MM.1S (cell line): ENCODE measurements around the gene CAPN15.

Experiments used
- DNase-seq: peaks from one replicate; pipeline ENCODE4 v3.0.0-alpha.2; 2015
- H2AFZ ChIP-seq: fragments of 300-600 bp; sonication (generic); 2 replicates; pipeline ENCODE4 v1.6.0; 2016; ENCODE audit warnings: antibody characterized with exemption, low read length
- H3F3A ChIP-seq: fragments of 300-600 bp; sonication (generic); 2 replicates; pipeline ENCODE4 v1.6.1; 2016; ENCODE audit warnings: mild to moderate bottlenecking, antibody characterized with exemption, low read length, moderate library complexity, mixed read lengths; ENCODE audit not compliant: insufficient read depth
- H3K27ac ChIP-seq: fragments of 300-600 bp; sonication (generic); 2 replicates; pipeline ENCODE4 v1.5.1; 2016; ENCODE audit warnings: mild to moderate bottlenecking, low read length
- H3K27me3 ChIP-seq: fragments of 300-600 bp; sonication (generic); replicated peaks from 2 replicates; pipeline ENCODE4 v1.6.0; 2016; ENCODE audit warnings: low read length; ENCODE audit not compliant: insufficient read depth
- H3K36me3 ChIP-seq: fragments of 300-600 bp; sonication (generic); replicated peaks from 2 replicates; pipeline ENCODE4 v1.6.1; 2016; ENCODE audit warnings: mild to moderate bottlenecking, low read length, mixed read lengths; ENCODE audit not compliant: insufficient read depth
- H3K4me1 ChIP-seq: fragments of 300-600 bp; sonication (generic); 2 replicates; pipeline ENCODE4 v1.6.1; 2016; ENCODE audit warnings: low read length, mixed read lengths
- H3K4me2 ChIP-seq: fragments of 300-600 bp; sonication (generic); 2 replicates; pipeline ENCODE4 v1.6.0; 2016; ENCODE audit warnings: low read depth, low read length
- H3K4me3 ChIP-seq: fragments of 300-600 bp; sonication (generic); 2 replicates; pipeline ENCODE4 v1.5.1; 2016; ENCODE audit warnings: low read length, mixed read lengths
- H3K79me2 ChIP-seq: fragments of 300-600 bp; sonication (generic); 2 replicates; pipeline ENCODE4 v1.6.1; 2016; ENCODE audit warnings: mixed run types, low read length, mixed read lengths
- H3K9ac ChIP-seq: fragments of 300-600 bp; sonication (generic); 2 replicates; pipeline ENCODE4 v1.6.1; 2016; ENCODE audit warnings: low read length, mixed read lengths
- H3K9me2 ChIP-seq: fragments of 300-600 bp; sonication (generic); replicated peaks from 2 replicates; pipeline ENCODE4 v1.6.1; 2016; ENCODE audit warnings: mild to moderate bottlenecking, low read length, mixed read lengths; ENCODE audit not compliant: insufficient read depth
- H3K9me3 ChIP-seq: fragments of 300-600 bp; sonication (generic); replicated peaks from 2 replicates; pipeline ENCODE4 v1.6.1; 2016; ENCODE audit warnings: mild to moderate bottlenecking, low read length, mixed read lengths; ENCODE audit not compliant: insufficient read depth
- H4K20me1 ChIP-seq: fragments of 300-600 bp; sonication (generic); 2 replicates; pipeline ENCODE4 v1.6.1; 2016; ENCODE audit warnings: mild to moderate bottlenecking, low read length, moderate library complexity, mixed read lengths; ENCODE audit not compliant: insufficient read depth
- EZH2 ChIP-seq: fragments of 300-600 bp; sonication (generic); optimal IDR thresholded peaks from 2 replicates; pipeline ENCODE3; 2017; ENCODE audit warnings: low read depth, mild to moderate bottlenecking, antibody characterized with exemption, low read length, mixed read lengths
- EZH2phosphoT487 ChIP-seq: fragments of 300-600 bp; sonication (generic); IDR thresholded peaks from 2 replicates; pipeline ENCODE4 v1.6.1; 2018; ENCODE audit warnings: antibody characterized with exemption, low read length
- TF ChIP-seq, protein P1 (sequence below): fragments of 300-600 bp; sonication (generic); IDR thresholded peaks from 2 replicates; pipeline ENCODE4 v1.5.1; 2016; ENCODE audit warnings: antibody characterized with exemption, low read length, mixed read lengths

CAPN15 gene

DNA sequence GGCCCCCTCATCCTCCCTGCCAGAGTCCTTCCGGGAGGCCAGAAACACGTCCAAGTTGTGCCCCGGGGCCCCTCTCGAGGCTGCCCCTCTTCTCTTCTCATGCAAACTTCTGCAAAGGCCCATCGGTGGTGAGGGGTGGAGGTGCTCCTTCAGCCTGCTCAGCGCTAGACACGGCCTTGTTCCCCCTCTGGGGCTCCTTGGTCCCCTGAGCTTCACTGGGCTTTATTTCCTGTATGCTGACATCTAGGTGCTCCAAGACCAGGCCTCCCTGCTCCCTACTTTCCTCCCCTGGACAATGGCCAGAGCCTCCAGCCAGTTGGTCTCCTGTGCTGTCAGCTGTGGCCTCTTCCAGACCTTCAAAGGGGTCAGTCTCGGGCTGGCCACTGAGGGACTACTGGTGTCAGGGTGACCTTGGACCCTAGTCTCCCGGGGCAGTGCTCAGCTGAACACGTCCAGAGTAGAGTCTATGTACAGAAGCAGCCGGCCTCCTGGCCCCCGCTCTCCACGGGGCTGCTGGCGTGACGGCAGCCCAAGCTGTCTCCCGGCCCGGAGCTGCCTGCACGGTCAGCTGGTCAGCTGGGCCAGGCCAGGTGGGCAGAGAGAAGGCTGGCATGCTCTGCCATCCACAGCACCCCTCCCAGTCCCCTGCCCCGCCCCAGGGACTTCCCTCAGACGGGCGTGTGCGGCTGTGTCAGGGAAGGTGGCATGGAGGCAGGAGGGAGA lies 30.9 kb downstream of the CAPN15 start:
- Histone ChIP-seq H2AFZ (no peak overlapping the region), H3K27me3 (peaks cover 62% of the 10 kb centered on the region), H3K36me3 (no peaks in the 10 kb centered on the region), H4K20me1 (no peaks in the 10 kb centered on the region), H3K4me1 (no peaks in the 10 kb centered on the region), H3K4me2 (no peak overlapping the region), H3K27ac (no peak overlapping the region), H3K9me2 (no peaks in the 10 kb centered on the region), H3F3A (no peaks in the 10 kb centered on the region), H3K79me2 (no peaks in the 10 kb centered on the region), H3K9me3 (no peaks in the 10 kb centered on the region), H3K4me3 (no peak overlapping the region), H3K9ac (no peak overlapping the region)
- TF ChIP-seq EZH2phosphoT487 (no peak), EZH2 (no peak)
- TF ChIP-seq, protein P1, sequence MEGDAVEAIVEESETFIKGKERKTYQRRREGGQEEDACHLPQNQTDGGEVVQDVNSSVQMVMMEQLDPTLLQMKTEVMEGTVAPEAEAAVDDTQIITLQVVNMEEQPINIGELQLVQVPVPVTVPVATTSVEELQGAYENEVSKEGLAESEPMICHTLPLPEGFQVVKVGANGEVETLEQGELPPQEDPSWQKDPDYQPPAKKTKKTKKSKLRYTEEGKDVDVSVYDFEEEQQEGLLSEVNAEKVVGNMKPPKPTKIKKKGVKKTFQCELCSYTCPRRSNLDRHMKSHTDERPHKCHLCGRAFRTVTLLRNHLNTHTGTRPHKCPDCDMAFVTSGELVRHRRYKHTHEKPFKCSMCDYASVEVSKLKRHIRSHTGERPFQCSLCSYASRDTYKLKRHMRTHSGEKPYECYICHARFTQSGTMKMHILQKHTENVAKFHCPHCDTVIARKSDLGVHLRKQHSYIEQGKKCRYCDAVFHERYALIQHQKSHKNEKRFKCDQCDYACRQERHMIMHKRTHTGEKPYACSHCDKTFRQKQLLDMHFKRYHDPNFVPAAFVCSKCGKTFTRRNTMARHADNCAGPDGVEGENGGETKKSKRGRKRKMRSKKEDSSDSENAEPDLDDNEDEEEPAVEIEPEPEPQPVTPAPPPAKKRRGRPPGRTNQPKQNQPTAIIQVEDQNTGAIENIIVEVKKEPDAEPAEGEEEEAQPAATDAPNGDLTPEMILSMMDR, result no peak
- DNase-seq, result no peak

- H2AFZ ChIP-seq, result no peak overlapping the region
- H3K79me2 ChIP-seq, result no peaks in the 10 kb centered on the region
- H3K27me3 ChIP-seq, result peaks cover 62% of the 10 kb centered on the region
- no peaks in the 10 kb centered on the region for H3F3A ChIP-seq
- no peaks in the 10 kb centered on the region for H3K9me2 ChIP-seq
- H3K4me1 ChIP-seq, result no peaks in the 10 kb centered on the region
- H3K4me3 ChIP-seq, result no peak overlapping the region
- no peaks in the 10 kb centered on the region for H3K9me3 ChIP-seq
- no peak overlapping the region for H3K4me2 ChIP-seq
- TF ChIP-seq EZH2phosphoT487 (no peak), EZH2 (peak; percentile 11)
- no peak overlapping the region for H3K27ac ChIP-seq
- H3K36me3 ChIP-seq, result no peaks in the 10 kb centered on the region
- no peak for DNase-seq
- no peaks in the 10 kb centered on the region for H4K20me1 ChIP-seq
- no peak overlapping the region for H3K9ac ChIP-seq
Measured at GRCh38 chr16:559021-559380, 31.5 kb downstream of the CAPN15 start.

DNA sequence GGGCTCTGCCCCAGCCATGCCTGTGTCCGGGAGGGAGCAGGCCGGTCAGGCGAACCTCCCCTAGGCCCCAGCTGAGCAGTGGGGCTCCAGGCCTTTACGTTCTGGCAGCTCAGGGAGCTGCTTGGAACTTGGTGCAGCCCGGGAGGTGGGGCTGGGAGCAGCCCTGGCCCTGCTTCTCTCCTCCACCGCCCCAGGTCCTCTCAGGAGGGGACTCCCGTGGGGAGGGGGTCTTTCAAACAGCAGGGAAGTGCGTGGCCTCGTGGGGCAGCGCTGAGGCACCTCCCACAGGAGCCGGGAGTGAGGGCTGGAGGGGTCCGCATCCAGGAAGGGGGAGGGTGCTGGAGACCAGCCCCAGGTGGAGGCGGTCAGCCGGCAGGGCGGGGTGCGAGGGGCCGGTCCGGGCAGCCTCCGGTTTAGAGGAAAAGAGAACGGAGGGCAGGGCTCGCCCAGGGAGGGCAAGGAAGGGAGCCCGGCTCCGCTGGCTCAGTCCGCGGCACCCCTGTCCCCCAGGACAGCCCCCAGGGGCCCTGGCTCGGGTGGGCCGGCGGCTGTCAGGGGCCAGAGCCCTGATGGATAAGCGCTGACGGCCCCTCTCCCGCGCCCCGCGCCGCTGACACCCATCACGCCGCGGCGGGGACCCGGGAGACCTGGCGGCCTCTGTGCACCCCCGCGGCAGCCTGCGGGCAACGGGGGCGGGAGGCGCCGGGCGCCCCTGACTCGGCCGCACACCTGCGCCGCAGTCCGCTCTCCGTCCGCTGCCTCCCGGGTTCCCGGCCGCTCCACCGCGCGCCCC lies 32.1 kb downstream of the CAPN15 start:
- no peaks in the 10 kb centered on the region for H3F3A ChIP-seq
- no peak overlapping the region for H3K9ac ChIP-seq
- no peaks in the 10 kb centered on the region for H3K36me3 ChIP-seq
- no peak for DNase-seq
- H2AFZ ChIP-seq, result no peak overlapping the region
- no peak overlapping the region for H3K27ac ChIP-seq
- H3K9me2 ChIP-seq, result no peaks in the 10 kb centered on the region
- no peaks in the 10 kb centered on the region for H3K4me1 ChIP-seq
- no peak overlapping the region for H3K4me2 ChIP-seq
- no peaks in the 10 kb centered on the region for H4K20me1 ChIP-seq
- peaks cover 62% of the 10 kb centered on the region for H3K27me3 ChIP-seq
- no peak overlapping the region for H3K4me3 ChIP-seq
- TF ChIP-seq, protein P1, result no peak
- TF ChIP-seq EZH2 (peak; percentile 16), EZH2phosphoT487 (no peak)
- H3K79me2 ChIP-seq, result no peaks in the 10 kb centered on the region
- no peaks in the 10 kb centered on the region for H3K9me3 ChIP-seq
